K562 (cell line): ENCODE data around the gene KLF17. TPM values are rescaled to one million over a fixed set of nuclear protein-coding genes. Genes with fewer than 3 reads are reported as not detected.

Experiments
- ATAC-seq: fragments of 200-7000 bp; cut with Tn5 transposase; 3 replicates; pipeline ENCODE4 v1.9.1; 2020; ENCODE audit warnings: moderate library complexity
- BruUV-seq: library from RNA; stranded (reverse); fragments of 400-500 nt; replicated peaks from 2 replicates; lab custom pipeline; 2021; lab: Mats Ljungman, UMichigan
- CTCF ChIA-PET: fragments of 300-600 bp; formaldehyde crosslinking; extraction: SDS; loops from one replicate; lab custom pipeline; 2021; ENCODE audit warnings: low intra/inter-chr PET ratio; lab: Yijun Ruan, JAX
- POLR2A ChIA-PET: fragments of 300-600, 350-650 bp; sonication (Branson Sonifier 250); formaldehyde crosslinking; extraction: SDS; loops from one replicate; lab custom pipeline; 2021; ENCODE audit warnings: antibody characterized with exemption, inconsistent platforms; lab: Yijun Ruan, JAX
- DNase-seq, 4 experiments: peaks; one replicate each; pipeline versions ENCODE4 v3.0.0 to v3.0.0-alpha.2; 2011 to 2018; ENCODE audit warnings: low spot score in 3 of 4, mixed read lengths in 3 of 4; ENCODE audit errors: extremely low read depth in 1 of 4
- FAIRE-seq: peaks from 2 replicates; lab custom pipeline; 2011; peaks lifted over from hg19 to GRCh38; lab: Jason Lieb, UNC
- H2AFZ ChIP-seq: 2 replicates; pipeline ENCODE4 v1.6.0; 2011; ENCODE audit warnings: low read depth, low read length, control low read depth, inconsistent platforms
- H3K27ac ChIP-seq: fragments of 200-600 bp; 3 replicates; pipeline ENCODE4 v1.8.0; 2011; ENCODE audit warnings: low read depth, mild to moderate bottlenecking, control low read depth, inconsistent platforms, low read length, moderate library complexity, mixed read lengths; ENCODE audit errors: extremely low read depth
- H3K27me3 ChIP-seq, 2 experiments: fragments of 300-600 bp in 1 of 2; 2 replicates in 1 of 2; 3 replicates in 1 of 2; pipeline versions ENCODE4 v1.6.0 to v1.8.0; 2011; ENCODE audit warnings: inconsistent platforms in 2 of 2, low read length in 2 of 2, mild to moderate bottlenecking in 1 of 2, mixed read lengths in 1 of 2, moderate library complexity in 1 of 2; ENCODE audit not compliant: control insufficient read depth in 2 of 2, insufficient read depth in 2 of 2
- H3K36me3 ChIP-seq: fragments of 300-600 bp; 3 replicates; pipeline ENCODE4 v1.8.0; 2011; ENCODE audit warnings: mild to moderate bottlenecking, low read length, inconsistent platforms; ENCODE audit not compliant: control insufficient read depth, insufficient read depth
- H3K4me1 ChIP-seq, 2 experiments: fragments of 200-600 bp in 1 of 2; replicated peaks in 1 of 2; 2 replicates in 1 of 2; 3 replicates in 1 of 2; pipeline versions ENCODE4 v1.5.1 to v1.8.0; 2011; ENCODE audit warnings: inconsistent platforms in 2 of 2, low read length in 2 of 2, mild to moderate bottlenecking in 1 of 2, mixed read lengths in 1 of 2, moderate library complexity in 1 of 2; ENCODE audit not compliant: control insufficient read depth in 2 of 2, insufficient read depth in 2 of 2
- H3K4me2 ChIP-seq: 2 replicates; pipeline ENCODE4 v1.6.1; 2011; ENCODE audit warnings: low read length, control low read depth, inconsistent platforms, mixed read lengths; ENCODE audit not compliant: insufficient read depth
- H3K4me3 ChIP-seq: fragments of 200-600 bp; sonication (generic), shearing (Covaris generic); 2 replicates; pipeline ENCODE4 v1.5.1; 2016; ENCODE audit warnings: control low read depth, inconsistent platforms
- H3K79me2 ChIP-seq: fragments of 200-600 bp; 3 replicates; pipeline ENCODE4 v1.8.0; 2011; ENCODE audit warnings: low read length, inconsistent platforms; ENCODE audit not compliant: control insufficient read depth, insufficient read depth
- H3K9ac ChIP-seq, 2 experiments: 2 replicates each; pipeline versions ENCODE4 v1.6.0 to v1.6.1; 2011; ENCODE audit warnings: low read depth in 2 of 2, low read length in 2 of 2, control low read depth in 1 of 2, inconsistent platforms in 1 of 2, mild to moderate bottlenecking in 1 of 2, mixed read lengths in 1 of 2; ENCODE audit not compliant: insufficient read depth in 1 of 2
- H3K9me1 ChIP-seq: one replicate; pipeline ENCODE4 v1.6.0; 2011; ENCODE audit warnings: inconsistent platforms, mild to moderate bottlenecking, low read length, moderate library complexity; ENCODE audit not compliant: control insufficient read depth, insufficient read depth
- H3K9me3 ChIP-seq: replicated peaks from 2 replicates; pipeline ENCODE4 v1.5.1; 2011; ENCODE audit warnings: low read depth, low read length, inconsistent platforms; ENCODE audit not compliant: control insufficient read depth, insufficient read depth
- H4K20me1 ChIP-seq: replicated peaks from 2 replicates; pipeline ENCODE4 v1.6.1; 2011; ENCODE audit warnings: low read length, inconsistent platforms, mixed read lengths; ENCODE audit not compliant: control insufficient read depth, insufficient read depth
- ARNT ChIP-seq, 2 experiments: fragments of 450-650 bp; IDR thresholded peaks; 2 replicates each; pipeline ENCODE4 v1.6.1; 2016; ENCODE audit warnings: mild to moderate bottlenecking in 1 of 2
- FOS ChIP-seq: IDR thresholded peaks from 3 replicates; pipeline ENCODE4 v1.6.1; 2011; ENCODE audit not compliant: insufficient read length; ENCODE audit errors: extremely low read depth
- MYBL2 ChIP-seq, 2 experiments: fragments of 450-650 bp in 1 of 2; sonication (generic) in 1 of 2; formaldehyde crosslinking in 1 of 2; IDR thresholded peaks; 2 replicates each; pipeline versions ENCODE4 v1.6.1 to v1.8.1; 2017 to 2022; ENCODE audit warnings: borderline replicate concordance in 1 of 2, inconsistent platforms in 1 of 2, low read depth in 1 of 2, mild to moderate bottlenecking in 1 of 2, missing genetic modification reagents in 1 of 2, moderate library complexity in 1 of 2
- RBBP5 ChIP-seq: fragments of 200-600 bp; sonication (generic); IDR thresholded peaks from 2 replicates; pipeline ENCODE4 v1.6.1; 2012; ENCODE audit warnings: borderline replicate concordance, mild to moderate bottlenecking, low read length, control low read depth, inconsistent platforms; ENCODE audit not compliant: insufficient read depth, poor library complexity, severe bottlenecking
- RFX7 ChIP-seq: fragments of 250-450 bp; sonication (Bioruptor Pico); IDR thresholded peaks from 2 replicates; pipeline ENCODE4 v1.5.1; 2021; ENCODE audit warnings: mild to moderate bottlenecking
- ZNF232 ChIP-seq: sonication (generic); formaldehyde crosslinking; IDR thresholded peaks from 2 replicates; pipeline ENCODE4 v1.8.0; 2022; ENCODE audit warnings: mild to moderate bottlenecking, missing genetic modification reagents
- ZNF785 ChIP-seq: fragments of 250-450 bp; sonication (Bioruptor Pico); IDR thresholded peaks from 2 replicates; pipeline ENCODE4 v1.4.0; 2020; ENCODE audit warnings: mild to moderate bottlenecking
- WGBS: fragments of 100-300 bp; shearing (Covaris generic); methylation state at CpG from one replicate; pipeline ENCODE4 v1.1.6; 2016; ENCODE audit warnings: low coverage, mixed read lengths; ENCODE audit not compliant: insufficient coverage; ENCODE audit errors: missing lambda C conversion rate; 5-methylcytosine and 5-hydroxymethylcytosine counted together
- in situ Hi-C: fragments of 300-500 bp; cut with MboI; formaldehyde crosslinking; loops from 4 replicates; pipeline ENCODE4 v1.15.0; 2018; ENCODE audit warnings: inconsistent platforms, mixed read lengths
- intact Hi-C: fragments of 100-400 bp; cut with micrococcal nuclease; formaldehyde crosslinking; loops from 2 replicates; pipeline ENCODE4 v1.14.2; 2022
- polyA plus RNA-seq, 8 experiments: library from polyadenylated mRNA; depleted of rRNA in 4 of 8; stranded (reverse) in 5 of 8; unstranded in 3 of 8; fragments of >200 nt; fragmentation: Nextera tagmentation in 2 of 8; fragmentation: Illumina TruSeq in 1 of 8; extraction: Ambion mirVana in 2 of 8; extraction: Trizol in 1 of 8; gene quantifications; 2 replicates each; pipeline versions ENCODE4 v1.2.1 to v1.2.3, GENCODE V29; 2011 to 2014; ENCODE audit warnings: inconsistent platforms in 1 of 8, missing spikeins in 1 of 8
- total RNA-seq, 7 experiments: library from RNA; depleted of rRNA in 6 of 7; stranded (reverse); fragments of >200 nt in 6 of 7; fragmentation: Illumina TruSeq in 2 of 7; extraction: Trizol in 2 of 7; gene quantifications; 2 replicates each; pipeline versions ENCODE4 v1.2.1 to v1.2.3, GENCODE V29; 2011 to 2021; ENCODE audit warnings: low replicate concordance in 1 of 7
- TF ChIP-seq, protein P1 (sequence below): fragments of 450-650 bp; IDR thresholded peaks from 2 replicates; pipeline ENCODE4 v1.6.1; 2016; ENCODE audit warnings: missing biosample characterization, missing genetic modification characterization
- TF ChIP-seq, protein P2 (sequence below): IDR thresholded peaks from 2 replicates; pipeline ENCODE4 v1.6.1; 2011; ENCODE audit warnings: borderline replicate concordance, low read depth, mild to moderate bottlenecking, moderate library complexity, low read length; ENCODE audit not compliant: insufficient read depth, poor library complexity, severe bottlenecking
- TF ChIP-seq, protein P3 (sequence below), 2 experiments: fragments of 250-450 bp in 1 of 2; fragments of 450-650 bp in 1 of 2; sonication (Bioruptor Pico) in 1 of 2; IDR thresholded peaks; 2 replicates each; pipeline versions ENCODE4 v1.6.1 to v1.8.0; 2016 to 2021; ENCODE audit warnings: mild to moderate bottlenecking in 2 of 2, moderate library complexity in 2 of 2, missing compliant biosample characterization in 1 of 2, missing genetic modification characterization in 1 of 2

Gene KLF17
- total and polyA plus RNA-seq, 9 of the 15 experiments (the other 6 are each of a cell fraction or from before 2014, with no cell fraction given): 0.01 to 0.24 (median 0.13) TPM; not detected in 6

GRCh38 chr1:44119525-44119924 is 904 bp downstream of the KLF17 start:
- Histone ChIP-seq H3K79me2 (no peaks in the 10 kb centered on the region), H4K20me1 (no peaks in the 10 kb centered on the region), H3K9me1 (no peaks in the 10 kb centered on the region), H3K36me3 (no peaks in the 10 kb centered on the region), H3K27me3 (peaks cover 51 to 53% of the 10 kb centered on the region in 2 experiments), H2AFZ (no peak overlapping the region), H3K9me3 (no peaks in the 10 kb centered on the region), H3K9ac (no peak overlapping the region), H3K4me2 (no peak overlapping the region), H3K27ac (no peak overlapping the region), H3K4me1 (0 out of 5 replicates have a peak, but pooled peaks cover 0 to 3% of the 10 kb centered on the region in 2 experiments), H3K4me3 (no peak overlapping the region)
- CTCF ChIA-PET: no interaction called here
- no peak for ATAC-seq
- POLR2A ChIA-PET: no interaction called here
- intact Hi-C loops (no loop called here), in situ Hi-C loops (no loop called here)
- TF ChIP-seq FOS (no peak), ARNT (IDR thresholded peaks at IDR 0.05) (no peak), RFX7 (CRISPR knock-in tag) (no peak), ZNF785 (CRISPR knock-in tag) (no peak), RBBP5 (no peak)
- no peak for FAIRE-seq
- 5% methylated on average over 6 of the region's 6 CpGs for WGBS
- no peak for DNase-seq
- no TSS peak for BruUV-seq

GRCh38 chr1:44120398-44120949 is 1.9 kb downstream of the KLF17 start:
- FAIRE-seq (no peak), ATAC-seq (no peak), DNase-seq (no peak)
- Histone ChIP-seq H3K4me3 (no peak overlapping the region), H4K20me1 (no peaks in the 10 kb centered on the region), H3K27ac (no peak overlapping the region), H3K9ac (no peak overlapping the region), H2AFZ (no peak overlapping the region), H3K27me3 (peaks cover 48 to 53% of the 10 kb centered on the region in 2 experiments), H3K36me3 (no peaks in the 10 kb centered on the region), H3K4me1 (0 out of 5 replicates have a peak, but pooled peaks cover 0 to 3% of the 10 kb centered on the region in 2 experiments), H3K9me1 (no peaks in the 10 kb centered on the region), H3K79me2 (no peaks in the 10 kb centered on the region), H3K9me3 (no peaks in the 10 kb centered on the region), H3K4me2 (no peak overlapping the region)
- in situ Hi-C loops: no loop called here
- no TSS peak for BruUV-seq
- 0% methylated on average over 5 of the region's 5 CpGs for WGBS
- ChIA-PET POLR2A (interaction anchor here (0.6 to 2.8 kb wide), 3 partner anchors 9 to 118 kb away, joined by 3 to 13 read pairs (median 3); no protein-coding TSS in a partner anchor), CTCF (interaction anchor here (1.0 kb wide), 1 partner anchor 9 kb away, joined by 3 read pairs; no protein-coding TSS in a partner anchor)
- intact Hi-C loops: no loop called here
- TF ChIP-seq, protein P1, sequence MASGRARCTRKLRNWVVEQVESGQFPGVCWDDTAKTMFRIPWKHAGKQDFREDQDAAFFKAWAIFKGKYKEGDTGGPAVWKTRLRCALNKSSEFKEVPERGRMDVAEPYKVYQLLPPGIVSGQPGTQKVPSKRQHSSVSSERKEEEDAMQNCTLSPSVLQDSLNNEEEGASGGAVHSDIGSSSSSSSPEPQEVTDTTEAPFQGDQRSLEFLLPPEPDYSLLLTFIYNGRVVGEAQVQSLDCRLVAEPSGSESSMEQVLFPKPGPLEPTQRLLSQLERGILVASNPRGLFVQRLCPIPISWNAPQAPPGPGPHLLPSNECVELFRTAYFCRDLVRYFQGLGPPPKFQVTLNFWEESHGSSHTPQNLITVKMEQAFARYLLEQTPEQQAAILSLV (tag): no peak
- no peak for TF ChIP-seq MYBL2 (IDR thresholded peaks at IDR 0.05; ENCODE audit: low read depth)
- no peak for TF ChIP-seq MYBL2 (CRISPR knock-in tag; IDR thresholded peaks at IDR 0.05; ENCODE audit: borderline replicate concordance)
- TF ChIP-seq, protein P2, sequence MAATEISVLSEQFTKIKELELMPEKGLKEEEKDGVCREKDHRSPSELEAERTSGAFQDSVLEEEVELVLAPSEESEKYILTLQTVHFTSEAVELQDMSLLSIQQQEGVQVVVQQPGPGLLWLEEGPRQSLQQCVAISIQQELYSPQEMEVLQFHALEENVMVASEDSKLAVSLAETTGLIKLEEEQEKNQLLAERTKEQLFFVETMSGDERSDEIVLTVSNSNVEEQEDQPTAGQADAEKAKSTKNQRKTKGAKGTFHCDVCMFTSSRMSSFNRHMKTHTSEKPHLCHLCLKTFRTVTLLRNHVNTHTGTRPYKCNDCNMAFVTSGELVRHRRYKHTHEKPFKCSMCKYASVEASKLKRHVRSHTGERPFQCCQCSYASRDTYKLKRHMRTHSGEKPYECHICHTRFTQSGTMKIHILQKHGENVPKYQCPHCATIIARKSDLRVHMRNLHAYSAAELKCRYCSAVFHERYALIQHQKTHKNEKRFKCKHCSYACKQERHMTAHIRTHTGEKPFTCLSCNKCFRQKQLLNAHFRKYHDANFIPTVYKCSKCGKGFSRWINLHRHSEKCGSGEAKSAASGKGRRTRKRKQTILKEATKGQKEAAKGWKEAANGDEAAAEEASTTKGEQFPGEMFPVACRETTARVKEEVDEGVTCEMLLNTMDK: no peak
- TF ChIP-seq, protein P3, sequence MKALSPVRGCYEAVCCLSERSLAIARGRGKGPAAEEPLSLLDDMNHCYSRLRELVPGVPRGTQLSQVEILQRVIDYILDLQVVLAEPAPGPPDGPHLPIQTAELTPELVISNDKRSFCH (CRISPR knock-in tag; IDR thresholded peaks at IDR 0.05): no peak
- TF ChIP-seq, protein P3 (tag; IDR thresholded peaks at IDR 0.05): peak; percentile 63; the same call in 1 of the 2 replicates
- TF ChIP-seq ZNF232 (CRISPR knock-in tag): no peak
